ACHN (cell line): Measurements from ENCODE around the gene PPP1R15B.

Source experiments
- DNase-seq: peaks from one replicate; pipeline ENCODE4 v3.0.0-alpha.2; 2015
- in situ Hi-C: cut with HindIII; loops from 2 replicates; pipeline ENCODE4 v1.10.0; 2017; ENCODE audit warnings: low sequenced_read_pairs, low pct_ligation_motif_present, low pct_unique_long_range_greater_than_20kb

The PPP1R15B gene

GRCh38 chr1:204411451-204412204 is at the start of gene PPP1R15B:
Gene PPP1R15B, minus strand, starts transcription at chr1:204411817. Its CDS starts 406 bp downstream, at chr1:204411411.
- peak; percentile 99 for DNase-seq
- in situ Hi-C loops = no loop called here

DNA sequence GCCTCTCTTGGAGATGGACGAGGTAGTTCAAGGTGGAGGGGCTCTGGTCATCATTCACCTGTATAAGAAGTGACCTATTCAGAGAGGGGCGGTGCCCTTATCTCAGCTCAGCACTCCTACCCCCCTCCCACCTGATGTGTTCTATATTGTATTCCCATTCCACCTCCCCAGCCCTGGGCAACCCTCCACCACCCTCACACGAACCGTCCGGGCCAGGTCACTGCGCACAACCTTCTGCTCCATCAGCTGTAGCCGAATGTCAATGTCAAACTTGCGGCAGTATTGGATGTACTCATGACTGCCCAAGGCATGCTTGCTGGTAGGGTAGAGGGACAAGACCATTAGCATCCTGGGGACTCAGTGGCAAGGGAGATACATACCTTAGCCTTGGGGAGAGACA is 48.7 kb upstream of the PPP1R15B start:
- no peak for DNase-seq
- in situ Hi-C loops = no loop called here

DNA sequence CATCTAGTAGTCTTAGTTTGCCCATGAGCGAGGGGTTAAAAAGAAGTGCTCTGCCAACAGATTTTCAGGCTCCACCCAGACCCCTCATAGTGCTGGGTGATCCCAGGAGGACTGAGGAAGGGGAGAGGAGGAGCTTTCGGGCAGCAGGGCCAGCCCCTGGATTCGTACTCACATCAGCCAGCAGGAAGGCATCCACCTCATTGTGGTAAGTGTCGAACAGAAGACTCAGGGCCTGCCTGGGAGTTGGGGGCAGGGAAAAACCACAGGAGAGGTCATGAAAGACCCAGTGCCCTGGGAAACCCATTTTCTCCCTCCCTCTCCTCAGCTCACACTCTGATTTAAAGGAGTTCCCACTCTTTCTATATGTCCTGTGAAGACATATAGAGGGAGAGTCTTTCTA is 48.1 kb upstream of the PPP1R15B start:
- DNase-seq = no peak
- in situ Hi-C loops = no loop called here

DNA sequence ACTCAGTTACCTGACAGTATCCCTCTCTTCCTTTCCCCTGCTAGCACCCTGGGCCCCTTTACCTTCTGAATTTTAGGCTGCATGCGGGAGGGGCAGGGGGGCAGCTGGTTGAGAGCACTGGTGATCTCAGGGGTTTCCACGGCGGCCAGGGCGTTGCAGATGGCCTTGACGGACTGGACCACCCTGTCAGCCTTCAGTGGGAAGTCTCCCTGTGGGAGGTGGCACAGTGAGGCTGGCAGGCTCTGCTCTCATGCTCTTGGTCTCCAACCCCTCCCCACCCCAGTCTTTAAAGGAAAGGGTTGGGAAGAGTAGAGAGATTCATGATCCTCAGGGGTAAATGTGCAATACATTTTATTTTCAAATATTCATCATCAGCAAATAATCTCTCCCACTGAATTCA is 46.0 kb upstream of the PPP1R15B start:
- no peak for DNase-seq
- in situ Hi-C loops = no loop called here

- in situ Hi-C loops = no loop called here
- no peak for DNase-seq
Observed at GRCh38 chr1:204456826-204457442, 45.3 kb upstream of the PPP1R15B start.

- in situ Hi-C loops = no loop called here
- no peak for DNase-seq
Observed at GRCh38 chr1:204455831-204456145, 44.2 kb upstream of the PPP1R15B start.

GRCh38 chr1:204455063-204455830 is 43.6 kb upstream of the PPP1R15B start:
- in situ Hi-C loops = no loop called here
- no peak for DNase-seq

DNA sequence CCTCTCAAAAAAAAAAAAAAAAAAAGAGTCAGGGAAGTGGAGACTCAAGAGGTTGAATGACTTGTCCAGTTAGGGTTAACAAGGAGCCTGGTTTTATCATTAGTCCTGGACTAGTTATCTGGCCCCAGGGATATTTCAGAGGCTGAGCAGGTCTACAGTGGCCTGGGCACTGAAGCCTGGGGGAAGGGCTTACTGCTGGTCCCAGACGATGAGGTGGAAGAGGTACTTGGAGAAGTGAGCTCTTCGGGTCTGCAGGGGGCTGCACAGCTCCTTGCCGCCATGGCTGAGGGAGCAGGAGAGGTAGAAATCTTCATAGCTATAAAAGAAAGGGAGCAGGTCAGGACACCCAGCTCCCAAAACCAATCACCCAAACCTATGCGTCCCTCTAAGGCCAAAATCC is 42.9 kb upstream of the PPP1R15B start:
- in situ Hi-C loops = no loop called here
- no peak for DNase-seq

GRCh38 chr1:204453141-204453772 is 41.6 kb upstream of the PPP1R15B start:
- in situ Hi-C loops = no loop called here
- no peak for DNase-seq

- no peak for DNase-seq
- in situ Hi-C loops = no loop called here
Observed at GRCh38 chr1:204451352-204452124, 39.9 kb upstream of the PPP1R15B start.

DNA sequence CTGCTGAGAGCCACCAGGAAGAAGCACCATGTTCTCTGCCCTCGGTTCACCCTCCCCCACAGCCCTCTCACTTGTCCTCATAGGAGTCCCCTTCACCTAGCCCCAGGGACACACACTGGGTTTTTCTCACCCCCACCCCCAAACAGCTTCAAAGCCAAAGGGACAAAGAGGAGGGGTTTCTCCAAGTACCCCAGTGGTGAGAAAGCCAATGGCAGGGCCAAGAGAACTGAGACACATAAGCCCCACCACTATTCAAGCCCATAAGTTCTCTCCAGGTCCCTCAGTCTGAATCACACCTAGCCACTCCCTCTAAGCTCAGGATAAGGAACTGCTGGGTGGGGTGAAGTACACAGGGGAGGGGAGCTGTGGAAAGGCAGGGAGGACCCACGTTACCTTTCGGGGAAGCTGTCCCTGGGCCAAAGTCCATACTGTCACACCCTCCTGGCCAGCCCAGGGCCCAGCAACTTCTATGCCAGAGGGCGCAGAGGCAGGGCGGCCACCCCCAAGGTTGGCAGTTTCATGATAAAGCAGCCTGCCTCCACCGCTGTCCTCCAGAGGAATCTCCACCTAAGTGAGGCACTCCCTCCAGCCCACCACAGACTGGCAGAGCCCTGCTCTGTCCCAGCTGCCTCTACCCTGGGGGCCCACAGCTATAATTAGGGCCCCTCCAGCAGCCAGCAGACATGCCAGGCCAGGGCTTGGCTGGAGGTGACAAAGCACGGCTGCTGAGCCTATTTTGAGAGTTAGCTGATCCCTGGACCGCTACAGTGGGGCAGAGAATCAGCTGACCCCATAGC is 39.0 kb upstream of the PPP1R15B start:
- in situ Hi-C loops = no loop called here
- no peak for DNase-seq

DNA sequence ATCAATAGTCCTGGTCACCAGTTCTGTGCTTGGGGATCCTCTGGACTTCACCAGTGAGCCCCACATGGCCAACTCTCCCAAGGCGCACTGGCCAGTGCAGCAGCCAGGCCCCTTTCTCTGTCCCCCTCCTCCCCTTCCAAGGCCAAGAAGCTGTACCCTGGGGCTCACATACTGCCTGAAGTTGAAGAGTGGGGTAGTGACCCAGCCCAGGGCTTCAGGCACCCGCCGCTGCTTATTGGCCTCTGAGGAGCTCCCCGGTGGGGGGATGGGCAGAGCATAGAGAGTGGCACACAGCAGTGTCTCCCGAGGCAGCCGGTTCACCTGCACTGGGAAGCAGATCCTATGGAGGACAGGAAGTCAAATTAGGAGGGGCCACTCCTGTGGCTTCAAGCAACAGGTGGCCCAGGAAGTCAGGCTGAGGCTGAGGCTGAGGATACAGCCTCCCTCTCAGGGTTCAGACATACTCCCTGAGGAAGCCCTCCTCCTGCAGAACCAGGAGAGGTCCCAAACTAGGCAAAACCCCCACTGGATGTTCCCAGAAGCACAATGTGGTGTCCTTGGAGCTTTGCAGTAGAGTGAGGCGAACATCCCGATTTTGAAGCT is 38.2 kb upstream of the PPP1R15B start:
- in situ Hi-C loops = no loop called here
- DNase-seq = no peak

DNA sequence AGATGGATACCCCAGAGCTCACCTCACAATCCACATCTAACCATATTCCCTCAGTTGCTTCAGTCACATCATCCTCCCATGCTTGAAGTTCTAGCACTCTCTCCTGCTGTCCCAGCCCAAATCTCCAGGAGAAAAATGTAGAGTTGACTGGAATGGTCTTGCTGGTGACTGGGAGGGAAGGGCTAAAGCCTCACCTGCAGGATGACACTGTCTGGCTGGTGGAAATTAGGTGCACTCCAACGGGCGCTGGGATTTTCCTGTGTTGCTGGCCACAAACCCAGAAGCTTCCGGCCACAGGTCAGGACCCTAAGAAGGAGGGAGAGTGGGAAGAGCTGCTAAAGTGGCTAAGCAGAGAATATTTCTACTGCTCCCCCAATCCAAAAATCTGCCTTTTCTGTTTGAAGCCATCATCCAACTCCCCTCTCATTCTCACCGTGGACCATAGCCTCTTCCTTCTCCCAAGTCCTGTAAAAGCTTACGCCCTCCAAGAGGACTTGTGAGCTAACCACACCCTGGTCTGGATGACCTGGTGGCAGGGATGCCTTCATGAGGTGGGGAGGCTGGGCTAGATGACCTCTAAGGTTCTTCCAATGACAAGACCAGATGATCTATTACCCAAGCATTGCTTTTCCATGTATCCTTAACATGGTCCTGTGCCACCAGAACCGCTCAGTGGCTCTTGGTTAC is 37.5 kb upstream of the PPP1R15B start:
- in situ Hi-C loops = no loop called here

DNA sequence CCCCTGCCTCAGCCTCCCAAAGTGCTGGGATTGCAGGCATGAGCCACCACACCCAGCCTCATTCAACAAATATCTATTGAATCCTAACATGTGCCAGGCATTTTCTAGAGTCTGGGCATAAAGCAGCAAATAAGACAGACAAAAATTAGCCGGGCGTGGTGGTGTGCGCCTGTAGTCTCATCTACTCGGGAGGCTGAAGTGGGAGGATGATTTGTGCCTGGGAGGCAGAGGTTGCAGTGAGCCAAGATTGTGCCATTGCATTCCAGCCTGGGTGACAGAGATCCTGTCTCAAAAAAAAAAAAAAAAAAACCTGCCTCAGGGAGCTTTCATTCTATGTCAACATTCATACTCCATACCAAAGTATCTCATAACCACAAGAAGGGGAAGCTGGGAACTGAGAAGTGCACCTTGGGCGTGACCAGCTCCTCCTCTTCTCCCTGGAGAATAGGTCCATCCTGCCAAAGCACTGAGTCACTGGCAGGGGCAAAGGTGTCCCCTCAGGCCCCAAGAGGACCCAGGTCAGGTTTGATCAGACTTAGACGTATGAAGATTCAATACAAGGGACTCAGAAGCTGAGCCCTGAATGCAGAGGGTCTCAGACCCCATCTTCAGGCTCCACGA is 36.8 kb upstream of the PPP1R15B start:
- DNase-seq = no peak
- in situ Hi-C loops = no loop called here

More for the DNA sequence above, 37.5 kb upstream of the PPP1R15B start:
- DNase-seq = no peak

GRCh38 chr1:204447736-204448135 is 36.1 kb upstream of the PPP1R15B start:
- in situ Hi-C loops = no loop called here
- DNase-seq = no peak

GRCh38 chr1:204447190-204447589 is 35.6 kb upstream of the PPP1R15B start:
- in situ Hi-C loops = no loop called here
- DNase-seq = no peak
